K562 treated with DMSO at 1 percent for 48 hours (cell line): Measurements from ENCODE around the gene PER3. TPM values are rescaled to one million over a fixed set of nuclear protein-coding genes. Genes with fewer than 3 reads are reported as not detected.

Experiments used
- total RNA-seq: library from RNA; unstranded; fragments of 300-600 nt; gene quantifications from 2 replicates; pipeline ENCODE4 v1.2.3, GENCODE V29; 2022; ENCODE audit warnings: low replicate concordance; ENCODE audit errors: extremely low read depth

The PER3 gene
- not detected in 2 replicates for total RNA-seq

DNA sequence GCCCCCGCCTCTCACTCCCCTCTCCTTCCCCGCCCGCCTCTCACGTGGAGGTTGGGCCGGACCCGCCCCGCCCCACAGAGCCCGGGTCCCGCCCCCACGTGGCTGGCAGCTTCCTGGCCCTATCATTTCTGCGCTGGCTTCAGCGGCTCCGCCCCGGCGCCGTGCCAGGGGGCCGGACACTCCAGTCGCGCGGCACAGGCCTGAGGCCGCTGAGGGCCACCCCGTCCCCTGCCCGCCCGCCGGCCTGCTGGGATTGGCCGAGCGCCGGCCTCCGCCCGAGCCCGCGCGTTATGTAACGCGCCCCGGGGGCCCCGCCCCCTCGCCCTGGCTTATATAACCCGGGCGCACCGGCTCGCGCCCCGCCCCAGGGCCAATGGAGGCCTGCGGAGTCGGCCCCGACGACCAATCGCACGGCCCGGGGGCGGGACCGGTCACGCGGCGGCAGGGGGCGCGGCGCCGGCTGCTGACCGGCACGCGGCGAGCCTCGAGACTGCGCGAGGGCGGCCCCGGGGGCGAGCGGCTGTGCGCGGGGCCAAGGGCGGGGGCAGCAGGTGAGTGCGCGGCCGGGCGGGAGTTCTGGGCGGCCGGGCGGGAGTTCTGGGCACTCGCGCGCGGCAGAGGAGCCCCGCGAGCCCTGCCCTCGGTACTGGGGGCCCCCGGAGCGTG, at the start of gene PER3:
PER3 (plus strand) TSS at position 466 of the 666 bp plus-strand sequence. CDS start 587 bp downstream, outside the sequence.

GRCh38 chr1:7770997-7771822, 12.9 kb upstream of the PER3 start, which contains the start of gene VAMP3:
VAMP3 (plus strand) TSS chr1:7771296; CDS start chr1:7771384, 88 bp downstream.

DNA sequence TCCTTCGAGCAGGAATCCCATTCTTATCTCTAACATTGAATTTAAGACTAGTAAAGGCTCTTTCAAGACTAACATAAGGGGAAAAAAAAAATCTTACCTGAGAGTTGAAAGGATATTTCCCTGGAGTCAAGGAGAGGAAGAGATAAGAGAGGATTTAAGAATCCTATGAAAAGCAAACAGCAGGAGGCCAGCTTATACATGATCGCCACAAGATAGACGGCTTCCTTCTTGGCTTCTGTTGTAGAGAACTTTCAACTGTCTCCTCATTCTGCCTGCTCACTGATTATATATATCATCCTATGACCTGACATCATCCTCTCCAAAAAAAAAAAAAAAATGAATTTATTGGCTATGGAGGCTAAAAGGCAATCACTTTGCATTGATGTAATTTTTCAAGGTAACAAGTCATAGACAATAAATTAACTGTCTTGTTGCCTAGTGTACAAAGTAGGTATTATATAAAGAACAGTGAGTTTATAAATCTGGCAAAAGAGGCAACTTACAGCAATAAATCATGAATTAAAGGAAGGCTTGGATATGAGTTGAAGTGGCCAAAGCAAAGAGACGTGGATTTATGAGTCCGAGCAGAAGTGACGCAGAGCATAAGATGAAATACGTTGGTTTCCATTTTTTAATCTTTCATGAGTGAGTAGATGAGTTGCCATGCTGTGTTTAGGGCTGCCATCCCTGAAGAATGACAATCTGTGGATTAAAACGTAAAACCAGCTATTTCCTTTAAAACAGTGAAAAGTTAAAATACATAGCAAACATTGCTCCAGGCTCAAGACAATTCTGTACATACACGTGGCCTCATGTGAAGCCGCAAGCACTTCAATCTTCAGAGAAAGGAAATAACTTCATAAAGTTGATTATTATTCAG, 69.0 kb downstream of the PER3 start, which contains the start of gene UTS2:
UTS2 (minus strand) TSS at position 262 of the 880 bp plus-strand sequence; CDS start at position 200, 62 bp downstream.

Other genes starting within 250 kb of the PER3 start
- not detected in 2 replicates for gene VAMP3, start 13.0 kb upstream of the PER3 start, total RNA-seq
- not detected in 2 replicates for gene UTS2, start 68.8 kb downstream of the PER3 start, total RNA-seq
- not detected in 2 replicates for gene TNFRSF9, start 156.5 kb downstream of the PER3 start, total RNA-seq
- gene PARK7, start 177.4 kb downstream of the PER3 start, total RNA-seq, result not detected in 2 replicates
- not detected in 2 replicates for gene ERRFI1, start 242.0 kb downstream of the PER3 start, total RNA-seq